Sciatic nerve (tissue), 2 donors: ENCODE data around the gene CD28. TPM values are rescaled to one million over a fixed set of nuclear protein-coding genes. Genes with fewer than 3 reads are reported as not detected.

Source experiments
- ATAC-seq: fragments of 200-7000 bp; cut with Tn5 transposase; one replicate; pipeline ENCODE4 v1.9.1; 2020; ENCODE audit warnings: mild to moderate bottlenecking, moderate library complexity
- DNase-seq: peaks from one replicate; pipeline ENCODE4 v3.0.0-alpha.2; 2020; ENCODE audit warnings: low spot score
- intact Hi-C: fragments of 100-400 bp; cut with DNase I; formaldehyde crosslinking; loops from one replicate; pipeline ENCODE4 v1.14.2; 2022
- total RNA-seq: library from RNA; stranded (reverse); fragmentation: NEBNext Ultra II Directional; extraction: Animal tissue kit (Norgen Biotek cat#: 25700); gene quantifications from one replicate; pipeline ENCODE4 v1.2.1, GENCODE V29; 2021
- donor health status: DM: no; HTN: no; CAD: no.
- donor health status: DM: no; HTN: no; CAD: no.

Gene CD28
- total RNA-seq, 1 donor from 2014 or later = 3.4 TPM

GRCh38 chr2:203710226-203710625 lies 3.8 kb downstream of the CD28 start:
- ATAC-seq (no peak), DNase-seq (no peak)
- intact Hi-C loops = no loop called here

- no peak for DNase-seq
- intact Hi-C loops = no loop called here
- no peak for ATAC-seq
Observed at GRCh38 chr2:203710952-203711351, 4.5 kb downstream of the CD28 start.

- ATAC-seq = no peak
- intact Hi-C loops = no loop called here
- no peak for DNase-seq
Observed at GRCh38 chr2:203711399-203711798, 5.0 kb downstream of the CD28 start.

- intact Hi-C loops = no loop called here
- no peak for DNase-seq
- ATAC-seq = no peak
Observed at GRCh38 chr2:203713381-203713780, 6.9 kb downstream of the CD28 start.

- DNase-seq (no peak), ATAC-seq (peak; percentile 79)
- intact Hi-C loops = no loop called here
Observed at GRCh38 chr2:203714112-203714511, 7.7 kb downstream of the CD28 start.

GRCh38 chr2:203715744-203716143 lies 9.3 kb downstream of the CD28 start:
- DNase-seq (no peak), ATAC-seq (no peak)
- intact Hi-C loops = no loop called here

- intact Hi-C loops = no loop called here
Observed at GRCh38 chr2:203718087-203718486, 11.6 kb downstream of the CD28 start.

GRCh38 chr2:203719456-203720410 lies 13.3 kb downstream of the CD28 start:
- DNase-seq (no peak), ATAC-seq (no peak)
- intact Hi-C loops = no loop called here

More at GRCh38 chr2:203718087-203718486, 11.6 kb downstream of the CD28 start:
- DNase-seq = no peak
- ATAC-seq = no peak

GRCh38 chr2:203720915-203721672 lies 14.7 kb downstream of the CD28 start:
- DNase-seq = no peak
- ATAC-seq = no peak
- intact Hi-C loops = no loop called here

GRCh38 chr2:203721781-203722300 lies 15.4 kb downstream of the CD28 start:
- no peak for DNase-seq
- ATAC-seq = no peak
- intact Hi-C loops = no loop called here

GRCh38 chr2:203722411-203722810 lies 16.0 kb downstream of the CD28 start:
- ATAC-seq (no peak), DNase-seq (no peak)
- intact Hi-C loops = no loop called here

- DNase-seq (no peak), ATAC-seq (no peak)
- intact Hi-C loops = no loop called here
Observed at GRCh38 chr2:203728321-203728720, 21.9 kb downstream of the CD28 start.

- DNase-seq = no peak
- no peak for ATAC-seq
Observed at GRCh38 chr2:203730076-203730729, 23.8 kb downstream of the CD28 start.

GRCh38 chr2:203730883-203731282 lies 24.4 kb downstream of the CD28 start:
- ATAC-seq (no peak), DNase-seq (no peak)
- intact Hi-C loops = no loop called here

More at GRCh38 chr2:203730076-203730729, 23.8 kb downstream of the CD28 start:
- intact Hi-C loops = no loop called here

GRCh38 chr2:203732092-203732952 lies 25.9 kb downstream of the CD28 start:
- ATAC-seq (peak; percentile 38), DNase-seq (no peak)
- intact Hi-C loops = no loop called here

- ATAC-seq (no peak), DNase-seq (no peak)
- intact Hi-C loops = no loop called here
Observed at GRCh38 chr2:203732953-203733510, 26.6 kb downstream of the CD28 start.

GRCh38 chr2:203733684-203734083 lies 27.2 kb downstream of the CD28 start:
- ATAC-seq = no peak
- DNase-seq = no peak
- intact Hi-C loops = no loop called here
